Naive thymus-derived CD4-positive, alpha-beta T cell (primary cell): ENCODE results near the gene EML6. TPM values are rescaled to one million over a fixed set of nuclear protein-coding genes. Genes with fewer than 3 reads are reported as not detected.

ENCODE experiments used
- ATAC-seq: fragments of 150-1000 bp; cut with Tn5 transposase; 2 replicates; pipeline ENCODE4 v1.10.0; 2021; ENCODE audit warnings: mild to moderate bottlenecking, moderate library complexity
- CTCF ChIA-PET: fragments of 350-600 bp; sonication (Branson Sonifier 250); formaldehyde crosslinking; loops from one replicate; lab custom pipeline; 2021; ENCODE audit warnings: antibody characterized with exemption; lab: Charles Lee
- POLR2A ChIA-PET: fragments of 350-600 bp; sonication (Branson Sonifier 250); formaldehyde crosslinking; loops from one replicate; lab custom pipeline; 2021; ENCODE audit warnings: antibody characterized with exemption, inconsistent platforms; lab: Charles Lee
- DNase-seq, 9 donors: peaks; one replicate each; pipeline versions ENCODE4 v3.0.0 to v3.0.0-alpha.2; 2020 to 2022; ENCODE audit warnings: mixed read lengths in 1 of 9
- H3K27ac ChIP-seq: one replicate; pipeline ENCODE4 v1.7.0; 2013; ENCODE audit warnings: mild to moderate bottlenecking, low read depth, low read length, moderate library complexity
- H3K27me3 ChIP-seq, 2 donors: one replicate each; pipeline ENCODE4 v1.7.0; 2013; ENCODE audit warnings: low read length in 2 of 2, mild to moderate bottlenecking in 2 of 2, moderate library complexity in 2 of 2; ENCODE audit not compliant: control insufficient read depth in 2 of 2, insufficient read depth in 2 of 2
- H3K36me3 ChIP-seq, 3 experiments: 1 replicate in 2 of 3; 2 replicates in 1 of 3; pipeline ENCODE4 v1.7.0; 2013; ENCODE audit warnings: low read length in 3 of 3, mild to moderate bottlenecking in 3 of 3, moderate library complexity in 1 of 3; ENCODE audit not compliant: insufficient read depth in 3 of 3, control insufficient read depth in 2 of 3
- H3K4me1 ChIP-seq, 2 donors: one replicate each; pipeline ENCODE4 v1.7.0; 2013; ENCODE audit warnings: low read length in 2 of 2, mild to moderate bottlenecking in 2 of 2, moderate library complexity in 1 of 2; ENCODE audit not compliant: control insufficient read depth in 2 of 2, insufficient read depth in 2 of 2
- H3K4me3 ChIP-seq: 2 replicates; pipeline ENCODE4 v1.7.0; 2013; ENCODE audit warnings: mild to moderate bottlenecking, low read length
- H3K9me3 ChIP-seq, 3 experiments: 1 replicate in 2 of 3; 2 replicates in 1 of 3; pipeline ENCODE4 v1.7.0; 2013; ENCODE audit warnings: low read length in 3 of 3; ENCODE audit not compliant: control insufficient read depth in 2 of 3
- H3K27ac Mint-ChIP-seq, 9 donors: one replicate each; pipeline ENCODE4 v1.8.0; 2020 to 2022; ENCODE audit warnings: mixed read lengths in 9 of 9, mild to moderate bottlenecking in 8 of 9, moderate library complexity in 5 of 9, inconsistent platforms in 2 of 9
- H3K27me3 Mint-ChIP-seq, 5 donors: one replicate each; pipeline ENCODE4 v1.8.0; 2021 to 2022; ENCODE audit warnings: mixed read lengths in 5 of 5, mild to moderate bottlenecking in 1 of 5
- H3K36me3 Mint-ChIP-seq, 5 donors: one replicate each; pipeline ENCODE4 v1.8.0; 2020 to 2022; ENCODE audit warnings: mixed read lengths in 5 of 5, mild to moderate bottlenecking in 3 of 5, inconsistent platforms in 1 of 5
- H3K4me1 Mint-ChIP-seq, 7 donors: one replicate each; pipeline ENCODE4 v1.8.0; 2020 to 2022; ENCODE audit warnings: mixed read lengths in 7 of 7, mild to moderate bottlenecking in 3 of 7, inconsistent platforms in 1 of 7
- H3K4me3 Mint-ChIP-seq, 10 donors: one replicate each; pipeline ENCODE4 v1.8.0; 2020 to 2022; ENCODE audit warnings: mild to moderate bottlenecking in 10 of 10, mixed read lengths in 10 of 10, moderate library complexity in 6 of 10, inconsistent platforms in 2 of 10
- H3K9me3 Mint-ChIP-seq, 11 donors: one replicate each; pipeline ENCODE4 v1.8.0; 2020 to 2022; ENCODE audit warnings: mixed read lengths in 11 of 11, mild to moderate bottlenecking in 4 of 11, inconsistent platforms in 1 of 11, moderate library complexity in 1 of 11
- intact Hi-C, 2 donors: fragments of 100-400 bp; cut with micrococcal nuclease; formaldehyde crosslinking; loops; one replicate each; pipeline ENCODE4 v1.15.1; 2023
- polyA plus RNA-seq, 2 donors: library from polyadenylated mRNA; unstranded; fragments of 300-500 nt; fragmentation: Illumina TruSeq; gene quantifications; one replicate each; pipeline ENCODE4 v1.2.3, GENCODE V29; 2021
- total RNA-seq, 6 experiments: library from RNA in 5 of 6; stranded (reverse) in 5 of 6; gene quantifications; 1 replicate in 5 of 6; 2 replicates in 1 of 6; pipeline ENCODE4 v1.2.3 and lab custom pipeline; 2021 to 2026

Gene EML6
- total and polyA plus RNA-seq, 7 experiments from 2014 or later = 0.32 to 2.5 (median 1.5) TPM; not detected in 2

- ChIA-PET POLR2A (no interaction called here), CTCF (no interaction called here)
- Histone ChIP-seq H3K27ac (no peak overlapping the region), H3K9me3 (peaks cover 0 to 5% (median 0%) of the 10 kb centered on the region in 3 experiments), H3K4me3 (no peak overlapping the region), H3K27me3 (no peaks in the 10 kb centered on the region), H3K4me1 (peaks cover 8 to 16% of the 10 kb centered on the region in 2 donors), H3K36me3 (no peaks in the 10 kb centered on the region)
- Mint-ChIP-seq H3K4me3 (no peak overlapping the region), H3K4me1 (no peaks in the 10 kb centered on the region), H3K27ac (no peak overlapping the region), H3K27me3 (no peaks in the 10 kb centered on the region), H3K9me3 (peaks cover 0 to 27% (median 8%) of the 10 kb centered on the region in 11 donors), H3K36me3 (peaks cover 0 to 7% (median 3%) of the 10 kb centered on the region in 5 donors)
- ATAC-seq (no peak), DNase-seq (no peak)
- intact Hi-C loops = loop anchor here in 1 of 2 donors (5.0 kb wide), 1 partner anchor 37 kb away; no protein-coding TSS in a partner anchor
These were observed 216.1 kb downstream of the EML6 start for GRCh38 chr2:54939446-54940118.

GRCh38 chr2:54940723-54941122, 217.3 kb downstream of the EML6 start:
- POLR2A ChIA-PET = no interaction called here
- no peak overlapping the region for H3K4me3 Mint-ChIP-seq
- intact Hi-C loops = loop anchor here in 1 of 2 donors (5.0 kb wide), 1 partner anchor 38 kb away; no protein-coding TSS in a partner anchor

GRCh38 chr2:54941248-54941984, 218.0 kb downstream of the EML6 start:
- Mint-ChIP-seq H3K27me3 (no peaks in the 10 kb centered on the region), H3K4me1 (peaks cover 0 to 12% (median 4%) of the 10 kb centered on the region in 7 donors), H3K27ac (no peak overlapping the region), H3K36me3 (peaks cover 0 to 7% (median 3%) of the 10 kb centered on the region in 5 donors), H3K9me3 (peaks cover 0 to 27% (median 8%) of the 10 kb centered on the region in 11 donors), H3K4me3 (no peak overlapping the region)
- ChIA-PET POLR2A (no interaction called here), CTCF (interaction anchor here (0.5 kb wide), 1 partner anchor 77 kb away, joined by 4 read pairs; no protein-coding TSS in a partner anchor)
- Histone ChIP-seq H3K27me3 (no peaks in the 10 kb centered on the region), H3K36me3 (no peaks in the 10 kb centered on the region), H3K4me1 (peaks cover 8 to 16% of the 10 kb centered on the region in 2 donors), H3K27ac (no peak overlapping the region), H3K9me3 (peaks cover 0 to 5% (median 0%) of the 10 kb centered on the region in 3 experiments), H3K4me3 (no peak overlapping the region)
- DNase-seq (no peak), ATAC-seq (no peak)
- intact Hi-C loops = loop anchor here in 1 of 2 donors (5.0 kb wide), 1 partner anchor 39 kb away; no protein-coding TSS in a partner anchor

More at GRCh38 chr2:54940723-54941122, 217.3 kb downstream of the EML6 start:
- Mint-ChIP-seq H3K27ac (no peak overlapping the region), H3K27me3 (no peaks in the 10 kb centered on the region), H3K36me3 (peaks cover 0 to 7% (median 3%) of the 10 kb centered on the region in 5 donors), H3K4me1 (peaks cover 0 to 6% (median 4%) of the 10 kb centered on the region in 7 donors), H3K9me3 (peaks cover 0 to 27% (median 8%) of the 10 kb centered on the region in 11 donors)
- peaks cover 8 to 16% of the 10 kb centered on the region in 2 donors for H3K4me1 ChIP-seq
- H3K27ac ChIP-seq = no peak overlapping the region
- no peak overlapping the region for H3K4me3 ChIP-seq
- ATAC-seq = no peak
- no peaks in the 10 kb centered on the region for H3K36me3 ChIP-seq
- no peak for DNase-seq
- CTCF ChIA-PET = no interaction called here
- peaks cover 0 to 5% (median 0%) of the 10 kb centered on the region in 3 experiments for H3K9me3 ChIP-seq
- no peaks in the 10 kb centered on the region for H3K27me3 ChIP-seq

GRCh38 chr2:54942373-54942772, 218.9 kb downstream of the EML6 start:
- H3K9me3 Mint-ChIP-seq = peaks cover 0 to 23% (median 8%) of the 10 kb centered on the region in 11 donors
- Histone ChIP-seq H3K27ac (no peak overlapping the region), H3K9me3 (peaks cover 0 to 5% (median 0%) of the 10 kb centered on the region in 3 experiments), H3K27me3 (no peaks in the 10 kb centered on the region), H3K4me3 (no peak overlapping the region), H3K4me1 (peaks cover 8 to 16% of the 10 kb centered on the region in 2 donors), H3K36me3 (no peaks in the 10 kb centered on the region)
- no peak overlapping the region for H3K27ac Mint-ChIP-seq
- ATAC-seq (peak; percentile 85), DNase-seq (peak in 6 of 9 donors; percentile 17 to 61 (median 30))
- intact Hi-C loops = loop anchor here in 1 of 2 donors (5.0 kb wide), 1 partner anchor 40 kb away; no protein-coding TSS in a partner anchor
- POLR2A ChIA-PET = interaction anchor here (0.6 kb wide), 1 partner anchor 36 kb away, joined by 3 read pairs; no protein-coding TSS in a partner anchor
- CTCF ChIA-PET = no interaction called here
- peaks cover 0 to 4% (median 0%) of the 10 kb centered on the region in 5 donors for H3K27me3 Mint-ChIP-seq
- peaks cover 0 to 7% (median 3%) of the 10 kb centered on the region in 5 donors for H3K36me3 Mint-ChIP-seq
- H3K4me3 Mint-ChIP-seq = no peak overlapping the region
- H3K4me1 Mint-ChIP-seq = peaks cover 0 to 12% (median 4%) of the 10 kb centered on the region in 7 donors

GRCh38 chr2:54944724-54945326, 221.4 kb downstream of the EML6 start:
- DNase-seq = no peak
- Histone ChIP-seq H3K36me3 (no peaks in the 10 kb centered on the region), H3K27me3 (no peaks in the 10 kb centered on the region), H3K9me3 (no peaks in the 10 kb centered on the region), H3K4me3 (no peak overlapping the region), H3K4me1 (peaks cover 8 to 16% of the 10 kb centered on the region in 2 donors), H3K27ac (no peak overlapping the region)
- H3K4me1 Mint-ChIP-seq = peaks cover 0 to 12% (median 4%) of the 10 kb centered on the region in 7 donors
- H3K36me3 Mint-ChIP-seq = peaks cover 0 to 2% (median 0%) of the 10 kb centered on the region in 5 donors
- H3K27ac Mint-ChIP-seq = peak overlapping the region in 1 of 9 donors; percentile 66
- H3K9me3 Mint-ChIP-seq = peaks cover 0 to 2% (median 0%) of the 10 kb centered on the region in 11 donors
- no peak overlapping the region for H3K4me3 Mint-ChIP-seq
- ChIA-PET POLR2A (no interaction called here), CTCF (no interaction called here)
- no peak for ATAC-seq
- H3K27me3 Mint-ChIP-seq = peaks cover 0 to 19% (median 0%) of the 10 kb centered on the region in 5 donors
- intact Hi-C loops = loop anchor here in 1 of 2 donors (5.0 kb wide), 1 partner anchor 43 kb away; no protein-coding TSS in a partner anchor
